ENCODE data around the gene PLBD2. TPM values are rescaled to one million over a fixed set of nuclear protein-coding genes. Genes with fewer than 3 reads are reported as not detected.

PLBD2 gene
- total RNA-seq, 1 donor from 2014 or later, result 6.8 TPM

- H3K27me3 ChIP-seq (ENCODE audit: control insufficient read depth, insufficient read depth, low read length), result peaks cover 5% of the 10 kb centered on the region
- peak; percentile 23 for FAIRE-seq
- TF ChIP-seq, protein P1, sequence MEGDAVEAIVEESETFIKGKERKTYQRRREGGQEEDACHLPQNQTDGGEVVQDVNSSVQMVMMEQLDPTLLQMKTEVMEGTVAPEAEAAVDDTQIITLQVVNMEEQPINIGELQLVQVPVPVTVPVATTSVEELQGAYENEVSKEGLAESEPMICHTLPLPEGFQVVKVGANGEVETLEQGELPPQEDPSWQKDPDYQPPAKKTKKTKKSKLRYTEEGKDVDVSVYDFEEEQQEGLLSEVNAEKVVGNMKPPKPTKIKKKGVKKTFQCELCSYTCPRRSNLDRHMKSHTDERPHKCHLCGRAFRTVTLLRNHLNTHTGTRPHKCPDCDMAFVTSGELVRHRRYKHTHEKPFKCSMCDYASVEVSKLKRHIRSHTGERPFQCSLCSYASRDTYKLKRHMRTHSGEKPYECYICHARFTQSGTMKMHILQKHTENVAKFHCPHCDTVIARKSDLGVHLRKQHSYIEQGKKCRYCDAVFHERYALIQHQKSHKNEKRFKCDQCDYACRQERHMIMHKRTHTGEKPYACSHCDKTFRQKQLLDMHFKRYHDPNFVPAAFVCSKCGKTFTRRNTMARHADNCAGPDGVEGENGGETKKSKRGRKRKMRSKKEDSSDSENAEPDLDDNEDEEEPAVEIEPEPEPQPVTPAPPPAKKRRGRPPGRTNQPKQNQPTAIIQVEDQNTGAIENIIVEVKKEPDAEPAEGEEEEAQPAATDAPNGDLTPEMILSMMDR (IDR thresholded peaks at IDR 0.05; ENCODE audit: insufficient read depth, low read length, severe bottlenecking), result no peak
- no peaks in the 10 kb centered on the region for H3K36me3 ChIP-seq (ENCODE audit: control insufficient read depth, insufficient read depth, low read length)
- H3K4me3 ChIP-seq (ENCODE audit: low read depth, low read length), result no peak overlapping the region
- no peak for DNase-seq (ENCODE audit: low read depth)
These were observed 80.3 kb downstream of the PLBD2 start for GRCh38 chr12:113438523-113439300.

DNA sequence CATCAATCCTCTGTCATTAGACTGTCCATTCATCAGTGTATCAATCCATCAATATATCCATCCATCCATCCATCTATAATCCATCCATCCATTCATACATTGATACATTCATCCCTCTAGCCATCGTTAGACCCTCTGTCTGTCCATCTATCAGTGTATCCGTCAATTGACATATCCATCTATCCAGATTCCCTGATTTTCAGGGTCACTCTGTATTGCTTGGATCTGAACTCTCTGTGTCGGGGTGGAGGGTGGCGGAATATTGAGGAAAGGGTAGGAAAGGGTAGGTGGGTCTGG, 80.9 kb downstream of the PLBD2 start:
- DNase-seq (ENCODE audit: low read depth) (no peak), FAIRE-seq (no peak)
- H3K27me3 ChIP-seq (ENCODE audit: control insufficient read depth, insufficient read depth, low read length), result peaks cover 5% of the 10 kb centered on the region
- TF ChIP-seq, protein P1 (IDR thresholded peaks at IDR 0.05; ENCODE audit: insufficient read depth, low read length, severe bottlenecking), result no peak
- H3K36me3 ChIP-seq (ENCODE audit: control insufficient read depth, insufficient read depth, low read length), result no peaks in the 10 kb centered on the region
- no peak overlapping the region for H3K4me3 ChIP-seq (ENCODE audit: low read depth, low read length)

GRCh38 chr12:113439606-113440030, 81.2 kb downstream of the PLBD2 start:
- DNase-seq (ENCODE audit: low read depth) (peak; percentile 28), FAIRE-seq (no peak)
- Histone ChIP-seq H3K4me3 (ENCODE audit: low read depth, low read length) (no peak overlapping the region), H3K36me3 (ENCODE audit: control insufficient read depth, insufficient read depth, low read length) (no peaks in the 10 kb centered on the region), H3K27me3 (ENCODE audit: control insufficient read depth, insufficient read depth, low read length) (peaks cover 5% of the 10 kb centered on the region)
- TF ChIP-seq, protein P1 (IDR thresholded peaks at IDR 0.05; ENCODE audit: insufficient read depth, low read length, severe bottlenecking), result peak; percentile 80

GRCh38 chr12:113440336-113440735, 81.9 kb downstream of the PLBD2 start:
- FAIRE-seq (no peak), DNase-seq (ENCODE audit: low read depth) (no peak)
- no peak overlapping the region for H3K4me3 ChIP-seq (ENCODE audit: low read depth, low read length)
- TF ChIP-seq, protein P1 (IDR thresholded peaks at IDR 0.05; ENCODE audit: insufficient read depth, low read length, severe bottlenecking), result no peak
- H3K27me3 ChIP-seq (ENCODE audit: control insufficient read depth, insufficient read depth, low read length), result peaks cover 5% of the 10 kb centered on the region
- no peaks in the 10 kb centered on the region for H3K36me3 ChIP-seq (ENCODE audit: control insufficient read depth, insufficient read depth, low read length)

Other genes starting within 250 kb of the PLBD2 start
- gene RASAL1, start 222.8 kb upstream of the PLBD2 start, total RNA-seq, result 0.26 and 2.3 TPM in 2 replicates
- not detected in 2 replicates for gene CFAP73, start 208.9 kb upstream of the PLBD2 start, total RNA-seq
- gene DDX54, start 173.1 kb upstream of the PLBD2 start, total RNA-seq, result 31.4 and 40.5 TPM in 2 replicates
- gene RITA1, start 172.9 kb upstream of the PLBD2 start, total RNA-seq, result 14.6 and 17.6 TPM in 2 replicates
- 9.0 and 11.3 TPM in 2 replicates for gene TPCN1, start 137.1 kb upstream of the PLBD2 start, total RNA-seq
- gene SLC8B1, start 23.5 kb upstream of the PLBD2 start, total RNA-seq, result 9.0 and 12.9 TPM in 2 replicates
- not detected in 2 replicates for gene SDS, start 45.3 kb downstream of the PLBD2 start, total RNA-seq
- 4.7 and 21.5 TPM in 2 replicates for gene SDSL, start 63.8 kb downstream of the PLBD2 start, total RNA-seq
- 0.26 and 0.77 TPM in 2 replicates for gene LHX5, start 113.3 kb downstream of the PLBD2 start, total RNA-seq

All from bronchial epithelial cell (primary cell).